GM18526 (cell line): Measurements from ENCODE around the gene ARHGAP26.

Source experiments
- POLR2A ChIP-seq: IDR thresholded peaks from 3 replicates; pipeline ENCODE4 v1.6.1; 2011; ENCODE audit not compliant: insufficient read length; ENCODE audit errors: extremely low read depth

Gene ARHGAP26

DNA sequence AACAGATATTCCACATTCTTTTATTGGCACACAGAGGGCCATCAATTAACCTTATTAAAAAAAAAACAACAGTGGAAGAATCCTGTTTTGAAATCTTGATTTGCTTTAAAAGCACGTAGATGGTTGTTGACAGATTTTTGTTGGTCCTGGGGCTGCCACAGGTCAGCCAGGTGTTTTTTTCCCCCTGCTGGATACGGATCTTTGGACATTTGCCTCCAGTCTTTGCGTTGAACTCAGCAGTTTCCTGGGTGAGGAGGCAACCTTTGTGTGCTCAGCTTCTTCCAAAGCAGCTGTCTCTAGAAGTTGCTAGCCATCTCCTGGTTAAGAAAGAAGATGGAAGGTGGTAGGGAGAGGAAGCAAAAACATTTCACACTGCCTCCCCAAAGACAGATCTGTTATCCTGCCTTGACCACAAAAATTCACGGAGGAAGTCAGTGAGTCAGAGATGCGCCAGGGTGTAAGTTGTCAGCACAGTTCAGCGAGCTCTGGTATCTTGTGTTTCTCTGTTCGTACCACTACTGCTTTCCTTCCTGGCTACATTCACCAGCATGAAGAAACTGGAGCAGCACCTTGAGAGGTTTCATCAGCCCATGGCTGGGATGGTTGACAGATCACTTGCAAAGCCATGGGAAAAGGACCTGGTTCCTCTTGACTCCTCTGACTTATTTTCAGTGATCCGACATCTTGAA, 207.3 kb downstream of the ARHGAP26 start:
- no peak for TF ChIP-seq POLR2A

DNA sequence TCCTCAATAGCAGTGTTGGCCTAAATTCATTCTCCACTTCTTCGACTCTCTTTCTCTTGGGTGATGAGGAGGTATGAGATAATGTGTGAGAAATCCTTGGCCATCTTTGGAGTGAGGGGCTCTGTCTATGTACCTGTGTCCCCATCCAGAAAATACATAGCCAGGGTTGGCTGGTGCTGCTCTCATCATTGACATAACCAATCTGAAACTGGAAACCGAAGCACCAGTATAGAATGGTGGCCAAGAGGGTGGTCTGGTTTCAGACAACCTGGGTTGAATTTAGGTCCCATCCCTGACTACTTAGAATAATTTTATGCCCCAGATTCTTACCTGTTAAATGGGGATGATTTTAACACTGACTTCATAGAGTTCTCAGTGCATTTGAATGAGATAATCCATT, 208.1 kb downstream of the ARHGAP26 start:
- TF ChIP-seq POLR2A: no peak

DNA sequence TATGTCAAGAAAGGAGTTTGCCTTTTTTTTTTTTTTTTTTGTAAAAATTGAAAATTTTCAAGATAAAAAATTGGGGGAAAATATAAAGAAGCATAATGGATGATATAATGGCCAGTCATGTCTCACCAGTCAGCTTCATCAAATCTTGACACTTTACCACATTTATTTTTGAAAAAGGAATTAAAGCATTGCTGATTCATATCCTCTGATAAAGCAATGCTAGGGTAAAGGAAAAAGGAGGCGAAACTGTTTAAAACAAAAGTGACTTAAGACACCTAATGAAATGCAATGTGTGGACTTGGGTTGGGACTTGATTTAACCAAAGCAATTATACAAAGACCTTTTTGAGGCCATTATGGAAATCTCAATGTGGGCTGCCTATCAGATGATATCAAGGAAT, 208.5 kb downstream of the ARHGAP26 start:
- no peak for TF ChIP-seq POLR2A

DNA sequence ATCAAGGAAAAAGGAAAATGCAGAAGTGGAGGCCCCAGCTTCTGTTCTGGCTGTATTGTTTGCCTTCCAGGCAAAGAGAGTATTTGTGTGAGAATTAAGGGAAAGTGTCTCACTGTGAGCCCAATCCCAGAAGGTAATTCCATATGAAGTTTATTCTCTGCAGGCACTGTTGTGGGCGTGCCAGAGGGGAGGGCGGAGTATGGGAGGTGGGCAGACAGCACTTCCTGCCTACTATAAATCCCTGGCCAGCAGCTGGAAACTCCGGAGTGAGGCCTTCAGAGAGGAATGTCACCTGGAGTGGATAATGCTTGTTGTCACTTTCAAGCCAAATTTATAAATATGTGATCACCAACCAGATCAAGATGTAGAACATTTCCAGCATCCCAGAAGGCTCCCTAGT, 209.5 kb downstream of the ARHGAP26 start:
- TF ChIP-seq POLR2A: no peak

- no peak for TF ChIP-seq POLR2A
Measured at GRCh38 chr5:142981475-142981874, 211.3 kb downstream of the ARHGAP26 start.

GRCh38 chr5:142981886-142982820, 212.0 kb downstream of the ARHGAP26 start:
- TF ChIP-seq POLR2A: no peak

DNA sequence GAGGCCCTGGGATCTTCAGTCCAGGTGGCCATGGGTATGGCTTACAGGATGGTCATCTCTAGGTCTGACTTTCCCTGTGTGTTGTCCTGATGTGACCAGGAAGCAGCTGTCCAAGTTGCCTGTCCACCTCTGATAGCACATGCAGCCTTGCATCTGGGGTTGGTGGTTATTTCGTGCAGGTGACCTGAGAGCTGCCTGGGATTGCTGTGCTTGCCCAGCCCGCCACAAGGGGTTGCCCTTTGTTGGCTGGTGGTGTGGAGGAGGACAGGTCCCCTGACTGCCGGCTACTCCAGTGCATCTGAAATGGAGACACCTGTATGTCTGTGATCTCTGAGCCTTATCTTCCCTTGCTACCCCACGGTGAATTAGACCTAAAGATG, 212.6 kb downstream of the ARHGAP26 start:
- no peak for TF ChIP-seq POLR2A

DNA sequence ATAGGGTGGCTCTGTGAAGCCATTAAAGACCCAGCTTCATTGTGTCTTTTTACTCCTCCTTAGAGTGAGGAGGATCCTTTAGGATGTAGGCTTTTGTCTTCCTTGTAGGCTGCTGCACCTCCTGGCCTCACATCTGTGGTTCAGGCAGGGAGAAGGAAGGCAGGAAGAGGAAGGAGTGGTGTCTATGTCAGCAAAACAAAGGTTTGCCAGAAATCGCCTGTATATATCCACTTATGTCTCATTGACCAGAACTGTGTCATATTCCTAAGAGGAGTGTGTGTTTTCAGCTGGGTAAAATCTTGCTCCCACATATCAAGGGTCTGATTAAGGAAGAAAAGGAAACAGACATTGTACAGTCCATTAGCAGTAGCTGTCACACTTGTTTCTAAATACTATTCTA, 213.8 kb downstream of the ARHGAP26 start:
- no peak for TF ChIP-seq POLR2A

DNA sequence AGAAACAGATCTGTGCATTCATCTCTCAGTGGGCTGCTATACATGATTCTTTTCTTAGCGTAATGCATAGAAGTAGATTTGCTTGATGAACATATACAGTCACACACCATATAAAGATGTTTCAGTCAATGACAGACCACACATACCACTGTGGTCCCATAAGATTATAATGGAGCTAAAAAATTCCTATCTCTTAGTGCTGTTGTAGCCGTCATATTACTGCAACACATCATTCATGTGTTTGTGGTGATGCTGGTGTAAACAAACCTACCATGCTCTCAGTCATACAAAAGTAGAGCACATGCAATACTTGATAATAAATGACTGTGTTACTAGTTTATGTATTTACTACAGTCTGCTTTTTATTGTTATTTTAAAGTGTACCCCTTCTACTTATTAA, 214.3 kb downstream of the ARHGAP26 start:
- TF ChIP-seq POLR2A: no peak

DNA sequence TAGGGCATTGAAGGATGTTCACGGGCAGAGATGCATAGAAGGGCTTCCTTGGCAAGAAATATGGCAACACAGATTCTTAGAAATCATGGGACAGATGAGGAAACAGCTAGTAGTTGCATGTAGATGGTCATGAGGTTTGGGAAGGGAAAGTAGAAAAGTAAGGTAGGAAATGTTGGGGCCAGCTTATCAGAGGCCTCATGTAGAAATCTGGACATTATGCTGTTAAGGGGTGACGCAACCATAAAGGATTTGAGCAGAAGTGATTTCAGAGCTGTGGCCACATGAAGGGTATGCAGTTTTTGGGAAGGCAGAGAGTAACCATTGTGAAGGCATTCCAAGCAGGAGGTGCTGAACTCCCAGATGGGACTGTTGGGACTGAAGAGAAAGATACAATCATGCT, 224.0 kb downstream of the ARHGAP26 start:
- TF ChIP-seq POLR2A: no peak

GRCh38 chr5:142997591-142997990, 227.4 kb downstream of the ARHGAP26 start:
- no peak for TF ChIP-seq POLR2A

DNA sequence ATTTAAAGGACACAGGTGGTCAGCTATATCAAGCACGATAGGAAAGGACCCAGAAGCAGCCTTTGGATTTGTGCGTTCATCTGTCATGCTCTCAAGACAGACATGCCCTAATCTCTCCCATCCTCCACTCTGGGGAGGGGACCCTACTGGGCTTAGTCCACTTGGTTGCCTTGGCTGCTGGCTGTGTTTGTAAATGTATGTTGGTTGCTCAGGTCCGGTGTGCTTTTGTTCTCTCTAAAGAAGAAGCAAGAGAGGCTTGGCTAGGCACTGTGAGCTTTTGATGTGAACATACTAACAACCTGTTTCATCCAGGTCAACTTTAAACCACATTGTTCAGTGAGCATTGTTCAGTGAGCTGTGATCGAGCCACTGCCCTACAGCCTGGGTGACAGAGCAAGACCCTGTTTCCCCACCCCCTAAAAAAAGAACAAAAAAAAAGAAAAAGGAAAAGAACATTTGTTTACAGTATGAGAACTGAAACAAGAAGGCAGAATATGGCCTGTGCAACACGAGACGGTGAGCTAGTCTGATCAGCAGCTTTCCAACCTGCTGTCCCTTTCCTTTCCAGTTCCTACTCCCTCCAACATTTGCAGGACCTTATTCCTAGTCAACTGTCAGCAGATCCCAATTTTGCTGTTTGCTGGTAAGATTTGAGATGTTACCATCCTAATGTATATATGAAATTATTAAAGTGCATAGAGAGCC, 228.3 kb downstream of the ARHGAP26 start:
- TF ChIP-seq POLR2A: no peak

GRCh38 chr5:143001764-143002351, 231.7 kb downstream of the ARHGAP26 start:
- TF ChIP-seq POLR2A: no peak

DNA sequence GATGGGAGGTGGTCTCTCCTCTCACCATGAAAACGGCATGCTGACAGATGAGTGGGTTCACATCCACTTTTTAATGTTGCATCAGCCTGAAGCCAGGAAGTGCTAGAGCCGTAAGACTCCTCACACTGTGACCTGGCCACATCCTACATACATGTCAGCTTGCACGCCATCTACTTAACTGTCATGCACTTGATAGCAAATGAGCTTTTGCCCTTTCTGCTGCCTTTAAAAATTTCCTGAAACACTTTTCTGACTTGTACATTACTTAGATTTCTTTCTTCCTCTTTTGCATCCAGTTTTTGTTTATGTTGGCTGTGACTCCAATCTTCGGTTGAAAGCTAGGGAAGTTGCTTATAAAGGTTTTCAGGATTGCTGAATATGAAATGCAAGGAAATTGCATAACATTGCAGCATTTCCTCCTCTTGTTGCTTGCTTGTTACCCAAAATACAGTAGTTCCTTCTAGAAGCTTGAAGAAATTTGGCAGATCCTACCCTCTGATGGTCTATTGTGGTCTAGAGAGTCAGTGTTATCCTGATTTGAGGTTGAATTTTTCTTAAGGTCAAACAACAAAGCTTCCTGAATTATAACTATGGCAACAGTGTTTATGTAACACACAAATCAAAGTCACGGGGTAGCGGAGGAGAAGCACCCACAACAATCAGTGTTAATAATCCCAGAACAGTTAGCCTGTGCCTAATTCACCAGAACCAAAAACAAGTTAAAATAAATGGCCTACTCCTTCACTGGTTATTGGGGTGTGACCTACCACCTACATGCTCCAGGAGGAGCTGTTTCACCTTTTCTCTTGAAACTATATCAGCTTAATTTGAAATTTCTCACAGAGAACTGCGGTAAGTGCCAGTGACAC, 232.5 kb downstream of the ARHGAP26 start:
- TF ChIP-seq POLR2A: no peak

- TF ChIP-seq POLR2A: no peak
Measured at GRCh38 chr5:143003328-143003636, 233.1 kb downstream of the ARHGAP26 start.
